OCI-LY3 (cell line): ENCODE data around the gene CNN2.

Source experiments
- H2AFZ ChIP-seq: fragments of 200-600, 300-600 bp; shearing (Covaris generic); 2 replicates; pipeline ENCODE4 v1.6.0; 2014; ENCODE audit warnings: antibody characterized with exemption, low read depth, low read length
- H3K27ac ChIP-seq: fragments of 200-600, 300-600 bp; sonication (generic); 2 replicates; pipeline ENCODE4 v1.5.1; 2014; ENCODE audit warnings: mild to moderate bottlenecking, low read length, moderate library complexity, mixed read lengths
- H3K27me3 ChIP-seq: fragments of 200-600, 300-600 bp; sonication (generic); 2 replicates; pipeline ENCODE4 v1.6.1; 2014; ENCODE audit warnings: low read depth, low read length, mixed read lengths
- H3K36me3 ChIP-seq: fragments of 200-600, 300-600 bp; sonication (generic); replicated peaks from 2 replicates; pipeline ENCODE3; 2014; ENCODE audit warnings: low read depth, low read length, mixed read lengths
- H3K4me1 ChIP-seq: fragments of 300-600, 200-600 bp; sonication (generic); 2 replicates; pipeline ENCODE4 v1.6.1; 2014; ENCODE audit warnings: low read length, mixed read lengths
- H3K4me2 ChIP-seq: fragments of 200-600, 300-600 bp; sonication (generic); 2 replicates; pipeline ENCODE4 v1.6.1; 2014; ENCODE audit warnings: low read length, mixed read lengths
- H3K4me3 ChIP-seq: fragments of 300-600, 200-600 bp; sonication (generic); 2 replicates; pipeline ENCODE4 v1.5.1; 2014; ENCODE audit warnings: antibody characterized with exemption, mild to moderate bottlenecking, low read length, moderate library complexity
- H3K79me2 ChIP-seq: fragments of 300-600, 200-600 bp; shearing (Covaris generic); 2 replicates; pipeline ENCODE4 v1.6.1; 2014; ENCODE audit warnings: mild to moderate bottlenecking, low read length, mixed read lengths
- H3K9ac ChIP-seq: fragments of 300-600, 200-600 bp; shearing (Covaris generic); 2 replicates; pipeline ENCODE4 v1.6.0; 2014; ENCODE audit warnings: mild to moderate bottlenecking, low read length, moderate library complexity
- H3K9me3 ChIP-seq: fragments of 200-600, 300-600 bp; shearing (Covaris generic); 2 replicates; pipeline ENCODE4 v1.6.1; 2014; ENCODE audit warnings: low read length, mixed read lengths; ENCODE audit not compliant: insufficient read depth
- H4K20me1 ChIP-seq: fragments of 200-600, 300-600 bp; sonication (generic); 2 replicates; pipeline ENCODE4 v1.6.1; 2016; ENCODE audit warnings: low read length, mixed read lengths; ENCODE audit not compliant: insufficient read depth
- EZH2phosphoT487 ChIP-seq: fragments of 200-600 bp; shearing (Covaris generic); IDR thresholded peaks from 2 replicates; pipeline ENCODE4 v1.6.1; 2018; ENCODE audit warnings: antibody characterized with exemption, mixed run types, low read depth
- TF ChIP-seq, protein P1 (sequence below): fragments of 200-600, 300-600 bp; sonication (generic); IDR thresholded peaks from 2 replicates; pipeline ENCODE4 v1.5.1; 2014; ENCODE audit warnings: antibody characterized with exemption, low read length, low read depth

Gene CNN2

GRCh38 chr19:1016647-1017114 lies 9.7 kb upstream of the CNN2 start:
- TF ChIP-seq EZH2phosphoT487, result no peak
- TF ChIP-seq, protein P1, sequence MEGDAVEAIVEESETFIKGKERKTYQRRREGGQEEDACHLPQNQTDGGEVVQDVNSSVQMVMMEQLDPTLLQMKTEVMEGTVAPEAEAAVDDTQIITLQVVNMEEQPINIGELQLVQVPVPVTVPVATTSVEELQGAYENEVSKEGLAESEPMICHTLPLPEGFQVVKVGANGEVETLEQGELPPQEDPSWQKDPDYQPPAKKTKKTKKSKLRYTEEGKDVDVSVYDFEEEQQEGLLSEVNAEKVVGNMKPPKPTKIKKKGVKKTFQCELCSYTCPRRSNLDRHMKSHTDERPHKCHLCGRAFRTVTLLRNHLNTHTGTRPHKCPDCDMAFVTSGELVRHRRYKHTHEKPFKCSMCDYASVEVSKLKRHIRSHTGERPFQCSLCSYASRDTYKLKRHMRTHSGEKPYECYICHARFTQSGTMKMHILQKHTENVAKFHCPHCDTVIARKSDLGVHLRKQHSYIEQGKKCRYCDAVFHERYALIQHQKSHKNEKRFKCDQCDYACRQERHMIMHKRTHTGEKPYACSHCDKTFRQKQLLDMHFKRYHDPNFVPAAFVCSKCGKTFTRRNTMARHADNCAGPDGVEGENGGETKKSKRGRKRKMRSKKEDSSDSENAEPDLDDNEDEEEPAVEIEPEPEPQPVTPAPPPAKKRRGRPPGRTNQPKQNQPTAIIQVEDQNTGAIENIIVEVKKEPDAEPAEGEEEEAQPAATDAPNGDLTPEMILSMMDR, result no peak
- Histone ChIP-seq H3K4me2 (peak overlapping the region; percentile 38), H3K4me3 (peak overlapping the region; percentile 19; the same call in 1 of the 2 replicates), H3K4me1 (peaks cover 33% of the 10 kb centered on the region), H2AFZ (no peak overlapping the region), H3K79me2 (peaks cover 82% of the 10 kb centered on the region), H4K20me1 (peaks cover 71% of the 10 kb centered on the region), H3K27me3 (no peaks in the 10 kb centered on the region), H3K36me3 (peaks cover 30% of the 10 kb centered on the region), H3K9ac (no peak overlapping the region), H3K27ac (0 out of 2 replicates have a peak overlapping the region, but pooled peaks have one; percentile 7), H3K9me3 (no peaks in the 10 kb centered on the region)

DNA sequence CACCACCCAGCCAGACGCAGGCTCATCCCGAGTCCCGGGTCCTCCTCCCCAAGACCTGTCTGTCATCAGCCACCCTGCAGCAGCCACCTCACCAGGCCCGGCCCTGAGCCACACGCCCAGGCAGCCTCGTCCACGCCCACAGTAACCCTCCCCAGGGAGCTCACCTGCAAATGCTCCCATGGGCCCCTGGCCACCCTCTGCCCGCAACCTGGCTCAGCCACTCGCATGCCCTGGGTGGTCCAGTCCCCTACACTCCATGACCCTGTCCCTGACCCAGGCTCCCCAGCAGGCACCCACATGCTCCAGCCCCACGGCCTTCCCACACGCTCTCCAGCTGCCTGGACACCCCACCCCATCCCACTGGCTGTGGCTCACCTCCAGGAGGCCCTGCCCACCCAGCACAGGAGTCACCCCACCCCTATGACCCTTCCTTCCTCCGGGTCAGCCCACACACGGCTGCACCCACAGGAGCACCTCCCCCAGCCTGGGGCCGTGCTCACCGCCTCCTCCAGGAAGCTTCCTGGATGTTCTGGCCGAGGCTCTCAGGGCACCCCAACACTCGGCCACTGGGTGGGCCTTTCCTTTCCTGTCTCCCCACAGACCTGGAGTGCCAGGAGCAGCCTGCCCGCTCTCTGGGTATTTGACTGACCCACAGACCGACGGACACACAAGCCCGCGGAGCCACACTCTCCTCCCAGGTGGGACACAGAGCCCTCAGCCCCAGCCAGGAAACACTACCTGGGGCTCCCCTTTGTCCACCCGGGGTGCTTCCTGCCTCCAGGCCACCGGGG lies 9.1 kb upstream of the CNN2 start:
- H3K4me2 ChIP-seq, result peak overlapping the region; percentile 38
- peaks cover 71% of the 10 kb centered on the region for H4K20me1 ChIP-seq
- peaks cover 82% of the 10 kb centered on the region for H3K79me2 ChIP-seq
- H3K4me1 ChIP-seq, result peaks cover 37% of the 10 kb centered on the region
- no peak for TF ChIP-seq EZH2phosphoT487
- TF ChIP-seq, protein P1, result no peak
- 0 out of 2 replicates have a peak overlapping the region, but pooled peaks have one; percentile 7 for H3K27ac ChIP-seq
- H3K27me3 ChIP-seq, result no peaks in the 10 kb centered on the region
- peak overlapping the region; percentile 19; the same call in 1 of the 2 replicates for H3K4me3 ChIP-seq
- H2AFZ ChIP-seq, result no peak overlapping the region
- H3K9me3 ChIP-seq, result no peaks in the 10 kb centered on the region
- peak overlapping the region; percentile 5; the same call in 1 of the 2 replicates for H3K9ac ChIP-seq
- peaks cover 24% of the 10 kb centered on the region for H3K36me3 ChIP-seq

DNA sequence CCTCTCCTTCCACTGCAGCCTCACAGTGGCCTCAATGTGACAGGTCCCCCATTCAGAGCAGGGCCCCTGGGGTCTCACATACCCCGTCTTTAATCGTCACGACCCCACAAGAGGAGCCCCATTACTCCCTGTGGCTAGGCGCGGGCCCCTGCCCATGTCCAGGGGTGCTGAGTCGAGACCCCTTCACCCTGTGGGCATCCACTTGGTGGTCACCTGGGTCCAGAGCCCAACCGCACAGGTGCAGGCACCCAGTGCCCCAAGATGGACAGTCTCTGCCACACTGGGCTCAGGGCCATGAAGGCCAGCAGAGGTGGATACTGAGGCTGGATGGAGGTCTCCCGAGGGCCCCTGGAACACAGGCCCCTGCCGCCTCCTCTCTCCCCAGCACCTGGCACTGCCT lies 8.5 kb upstream of the CNN2 start:
- Histone ChIP-seq H3K79me2 (peaks cover 81% of the 10 kb centered on the region), H3K4me3 (peak overlapping the region; percentile 19; the same call in 1 of the 2 replicates), H3K27me3 (no peaks in the 10 kb centered on the region), H4K20me1 (peaks cover 71% of the 10 kb centered on the region), H3K27ac (no peak overlapping the region), H3K4me1 (peaks cover 37% of the 10 kb centered on the region), H3K36me3 (peaks cover 21% of the 10 kb centered on the region), H2AFZ (no peak overlapping the region), H3K9me3 (no peaks in the 10 kb centered on the region), H3K9ac (0 out of 2 replicates have a peak overlapping the region, but pooled peaks have one; percentile 5), H3K4me2 (peak overlapping the region; percentile 38)
- TF ChIP-seq EZH2phosphoT487, result no peak
- TF ChIP-seq, protein P1, result no peak

DNA sequence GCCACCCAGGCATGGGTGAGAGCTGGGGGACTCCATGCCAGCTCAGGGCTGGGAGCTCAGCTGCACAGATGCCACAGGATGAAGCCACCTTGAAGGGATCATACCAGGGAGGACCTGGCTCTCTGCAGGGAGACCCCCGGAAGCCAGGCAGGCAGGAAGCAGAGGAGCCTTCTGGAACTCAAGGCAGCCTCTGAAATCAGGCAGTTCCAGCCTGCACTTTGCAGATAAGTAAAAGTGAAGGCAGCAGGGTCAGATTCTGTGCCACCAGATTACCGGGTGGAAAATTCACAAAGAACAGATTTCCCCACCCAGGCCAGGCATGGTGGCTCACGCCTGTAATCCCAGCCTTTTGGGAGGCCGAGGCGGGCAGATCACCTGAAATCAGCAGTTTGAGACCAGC lies 8.0 kb upstream of the CNN2 start:
- no peaks in the 10 kb centered on the region for H3K27me3 ChIP-seq
- peaks cover 70% of the 10 kb centered on the region for H4K20me1 ChIP-seq
- TF ChIP-seq, protein P1, result no peak
- TF ChIP-seq EZH2phosphoT487, result no peak
- peak overlapping the region; percentile 92; the same call in 1 of the 2 replicates for H3K4me3 ChIP-seq
- peaks cover 76% of the 10 kb centered on the region for H3K79me2 ChIP-seq
- peaks cover 17% of the 10 kb centered on the region for H3K36me3 ChIP-seq
- H3K27ac ChIP-seq, result no peak overlapping the region
- no peaks in the 10 kb centered on the region for H3K9me3 ChIP-seq
- H3K9ac ChIP-seq, result no peak overlapping the region
- H3K4me2 ChIP-seq, result peak overlapping the region; percentile 38
- H3K4me1 ChIP-seq, result peaks cover 37% of the 10 kb centered on the region
- no peak overlapping the region for H2AFZ ChIP-seq
